Measurements from ENCODE around the gene ING1.
"Not testable (repeated sequence)": the region's sequence is repeated elsewhere in the genome, so short reads cannot be mapped to it uniquely, and the experiment has no call there.

Gene ING1

DNA sequence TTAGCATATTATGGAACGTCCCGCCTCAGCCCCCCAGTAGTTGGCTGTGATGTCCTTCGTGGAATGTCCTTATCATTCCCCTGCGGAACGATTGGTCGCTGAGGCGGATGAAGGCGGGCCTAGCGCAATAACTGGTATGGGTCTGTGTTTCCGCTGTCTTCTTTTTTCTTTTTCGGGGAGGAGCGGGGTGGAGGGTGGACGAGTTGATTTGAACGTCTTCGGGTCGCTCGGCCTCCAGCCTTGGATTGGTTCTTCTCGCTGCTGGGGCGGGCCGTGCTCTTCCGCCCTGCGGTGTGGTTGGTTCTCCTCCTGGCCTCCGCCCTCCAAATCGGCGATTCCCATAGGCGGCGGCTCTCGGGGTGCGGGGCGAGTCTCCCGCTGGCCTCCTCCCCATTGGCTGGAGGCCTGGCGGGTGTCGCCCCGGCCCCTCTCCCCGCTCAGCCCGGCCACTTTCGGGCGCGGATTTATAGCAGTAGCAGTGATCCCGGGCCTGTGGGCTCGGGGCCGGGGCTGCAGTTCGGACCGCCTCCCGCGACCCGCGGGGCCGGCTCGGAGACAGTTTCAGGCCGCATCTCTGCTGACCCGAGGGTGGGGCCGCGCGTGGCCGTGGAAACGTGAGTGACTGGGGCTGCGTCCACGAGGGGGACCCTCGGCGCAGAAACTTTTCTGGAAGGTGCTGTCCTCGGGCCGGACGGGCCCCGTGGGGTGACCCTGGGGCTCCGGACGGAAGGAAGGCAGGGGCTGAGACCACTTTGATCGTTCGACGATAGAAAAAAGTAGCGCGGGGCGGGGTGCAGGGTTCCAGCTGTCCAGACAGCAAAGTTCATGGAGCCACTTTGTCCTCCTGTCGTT, 2.1 kb downstream of the ING1 start:
- peak; percentile 99 for DNase-seq

GRCh38 chr13:110716247-110716515, 2.7 kb downstream of the ING1 start:
- DNase-seq: peak; percentile 46 to 70 (median 61)

DNA sequence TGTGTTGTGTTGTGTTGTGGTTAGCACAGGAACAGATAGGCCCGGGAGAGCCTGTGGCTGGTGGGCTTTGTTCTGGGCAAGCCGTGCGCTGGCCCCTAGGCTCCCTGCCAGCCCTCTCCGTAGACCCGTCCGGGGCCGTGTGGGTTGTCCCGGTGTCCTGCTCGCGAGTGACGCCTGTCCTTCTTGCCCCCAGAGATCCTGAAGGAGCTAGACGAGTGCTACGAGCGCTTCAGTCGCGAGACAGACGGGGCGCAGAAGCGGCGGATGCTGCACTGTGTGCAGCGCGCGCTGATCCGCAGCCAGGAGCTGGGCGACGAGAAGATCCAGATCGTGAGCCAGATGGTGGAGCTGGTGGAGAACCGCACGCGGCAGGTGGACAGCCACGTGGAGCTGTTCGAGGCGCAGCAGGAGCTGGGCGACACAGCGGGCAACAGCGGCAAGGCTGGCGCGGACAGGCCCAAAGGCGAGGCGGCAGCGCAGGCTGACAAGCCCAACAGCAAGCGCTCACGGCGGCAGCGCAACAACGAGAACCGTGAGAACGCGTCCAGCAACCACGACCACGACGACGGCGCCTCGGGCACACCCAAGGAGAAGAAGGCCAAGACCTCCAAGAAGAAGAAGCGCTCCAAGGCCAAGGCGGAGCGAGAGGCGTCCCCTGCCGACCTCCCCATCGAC, 5.7 kb downstream of the ING1 start:
- no peak for DNase-seq

DNA sequence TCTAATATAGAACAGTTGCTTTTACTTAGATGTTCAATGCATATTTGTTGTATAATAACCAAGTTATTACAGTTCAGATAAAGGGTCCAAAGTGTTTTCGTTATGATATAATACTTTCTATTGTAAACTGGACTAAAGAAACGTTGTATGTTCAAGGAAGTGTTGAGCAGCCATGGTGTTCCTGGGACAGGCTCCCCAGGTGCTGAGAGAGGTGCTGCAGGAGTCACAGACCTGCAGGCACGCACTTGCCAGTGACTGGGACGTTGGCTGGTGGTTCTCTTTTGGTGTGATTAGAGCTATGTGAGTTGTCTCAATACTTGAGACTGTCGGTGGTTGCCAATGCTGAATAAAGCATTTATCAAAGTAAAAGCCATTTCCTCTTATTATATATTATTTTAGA, 9.5 kb downstream of the ING1 start:
- DNase-seq: no peak

- DNase-seq: no peak
These were observed 10.1 kb downstream of the ING1 start for GRCh38 chr13:110723598-110723997.

GRCh38 chr13:110726153-110726552, 12.7 kb downstream of the ING1 start:
- DNase-seq: not testable (repeated sequence)

DNA sequence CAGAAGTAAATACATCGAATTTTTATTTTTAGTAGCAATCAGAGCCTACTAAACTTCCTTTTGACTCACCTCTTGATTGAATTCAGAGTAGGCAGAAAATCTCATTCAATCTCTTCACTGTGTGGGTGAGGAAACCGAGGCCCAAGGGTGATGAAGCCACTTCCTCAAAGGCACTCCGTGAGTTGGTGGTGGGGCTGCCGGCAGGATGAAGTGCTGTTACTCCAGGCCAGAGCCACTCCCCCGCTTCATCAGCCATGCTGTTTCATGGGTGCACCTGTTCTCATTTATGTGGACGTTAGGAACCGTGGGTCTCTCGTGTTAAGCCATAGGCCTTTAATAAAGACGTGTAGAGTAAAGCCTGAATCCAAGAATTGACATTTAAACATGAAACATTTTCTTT, 13.2 kb downstream of the ING1 start:
- DNase-seq: peak; percentile 17 to 57 (median 43)

DNA sequence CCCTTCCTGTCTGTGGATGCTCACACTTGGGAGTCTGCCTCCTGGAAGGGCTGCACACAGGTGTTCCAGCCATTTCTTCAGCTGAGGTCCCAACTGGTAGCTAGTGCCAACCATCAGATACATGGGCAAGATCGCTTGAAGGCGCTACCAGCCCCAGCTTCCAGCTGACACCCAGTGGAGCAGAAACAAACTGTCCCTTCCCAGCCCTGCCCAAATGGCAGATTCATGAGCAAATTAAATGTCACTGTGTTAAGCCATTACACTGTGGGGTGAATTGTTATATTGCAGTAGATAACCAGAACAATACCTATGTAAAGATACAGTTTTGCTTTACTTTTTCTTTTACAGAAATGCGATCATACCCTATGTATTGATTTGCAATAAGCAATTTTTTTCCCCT, 17.6 kb downstream of the ING1 start:
- DNase-seq: no peak

DNA sequence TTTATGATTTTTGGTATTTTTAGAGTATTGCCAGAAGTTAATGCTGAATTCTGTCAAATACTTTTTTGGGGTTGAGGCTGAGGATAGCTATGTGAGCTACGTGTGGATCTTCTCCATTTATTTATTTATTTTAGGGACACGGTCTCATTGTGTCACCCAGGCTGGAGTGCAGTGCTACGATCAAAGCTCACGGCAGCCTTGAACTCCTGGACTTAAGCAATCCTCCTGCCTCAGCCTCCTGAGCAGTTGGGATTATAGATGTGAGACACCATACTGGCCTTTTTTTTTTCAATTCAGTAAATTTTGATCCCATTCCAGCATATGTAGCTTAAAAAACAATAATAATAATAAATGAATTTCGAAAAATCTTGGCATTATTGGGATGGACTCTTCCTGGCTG, 21.1 kb downstream of the ING1 start:
- DNase-seq: no peak

DNA sequence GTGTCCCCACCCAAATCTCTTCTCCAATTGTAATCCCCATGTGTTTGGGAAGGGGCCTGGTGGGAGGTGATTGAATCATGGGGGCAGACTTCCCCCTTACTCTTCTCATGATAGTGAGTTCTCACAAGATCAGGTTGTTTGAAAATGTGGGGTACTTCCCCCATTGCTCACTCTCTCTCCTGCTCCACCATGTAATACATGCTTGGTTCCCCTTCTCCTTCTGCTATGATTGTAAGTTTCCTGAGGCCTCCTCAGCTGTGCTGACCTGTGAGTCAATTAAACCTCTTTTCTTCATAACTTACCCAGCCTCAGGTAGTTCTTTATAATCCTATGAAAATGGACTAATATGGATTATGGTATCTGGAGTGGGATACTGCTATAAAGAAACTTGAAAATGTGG, 24.1 kb downstream of the ING1 start:
- no peak for DNase-seq

DNA sequence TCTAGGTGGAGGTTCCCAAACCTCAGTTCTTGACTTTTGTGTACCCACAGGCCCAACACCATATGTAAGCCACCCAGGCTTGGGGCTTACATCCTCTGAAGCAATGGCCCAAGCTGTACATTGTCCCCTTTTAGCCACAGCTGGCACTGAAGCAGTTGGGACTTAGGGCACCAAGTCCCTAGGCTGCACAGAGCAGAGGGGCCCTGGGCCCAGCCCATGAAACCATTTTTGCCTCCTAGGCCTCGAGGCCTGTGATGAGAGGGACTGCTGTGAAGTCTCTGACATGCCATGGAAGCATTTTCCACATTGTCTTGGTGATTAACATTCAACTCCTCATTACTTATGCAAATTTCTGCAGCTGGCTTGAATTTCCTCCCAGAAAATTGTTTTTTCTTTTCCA, 30.2 kb downstream of the ING1 start:
- DNase-seq: no peak

DNA sequence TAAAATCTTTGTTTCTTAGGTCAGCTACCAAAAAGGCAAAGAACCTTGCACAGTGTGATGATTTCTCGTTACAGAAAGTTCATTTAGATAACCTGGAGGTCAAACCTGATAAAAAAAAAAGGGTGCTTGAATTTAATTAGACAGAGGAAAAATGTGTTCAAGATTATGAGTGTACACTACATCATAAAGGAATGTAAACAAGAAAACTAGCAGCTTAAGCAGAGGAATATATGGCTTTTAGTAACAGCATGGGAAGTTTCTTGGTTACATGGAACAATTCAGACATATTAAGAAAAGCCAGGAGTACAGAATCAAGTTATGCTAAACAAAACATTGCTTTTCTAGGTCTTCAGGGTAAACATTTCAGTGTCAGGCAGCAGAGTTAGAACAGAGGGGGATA, 32.9 kb downstream of the ING1 start:
- no peak for DNase-seq

DNA sequence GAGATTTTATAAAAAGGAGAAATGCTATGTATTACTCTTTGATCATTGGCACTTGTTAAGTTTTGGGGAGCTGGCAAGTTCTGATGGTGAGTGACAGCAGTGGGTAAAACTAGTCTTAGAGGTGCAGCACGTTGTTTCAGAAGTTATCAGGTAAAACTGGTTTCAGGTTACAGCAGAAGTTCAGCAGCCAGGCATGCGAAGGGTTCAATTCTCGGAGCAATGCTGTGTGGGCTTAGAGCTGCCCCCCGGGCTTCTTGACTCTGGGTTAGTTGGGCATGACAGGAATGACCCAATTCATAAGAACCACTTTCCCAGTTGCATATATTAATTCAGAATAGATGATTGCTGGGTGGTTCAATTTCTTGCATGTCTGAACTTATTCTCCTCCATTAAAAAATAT, 34.8 kb downstream of the ING1 start:
- no peak for DNase-seq

DNA sequence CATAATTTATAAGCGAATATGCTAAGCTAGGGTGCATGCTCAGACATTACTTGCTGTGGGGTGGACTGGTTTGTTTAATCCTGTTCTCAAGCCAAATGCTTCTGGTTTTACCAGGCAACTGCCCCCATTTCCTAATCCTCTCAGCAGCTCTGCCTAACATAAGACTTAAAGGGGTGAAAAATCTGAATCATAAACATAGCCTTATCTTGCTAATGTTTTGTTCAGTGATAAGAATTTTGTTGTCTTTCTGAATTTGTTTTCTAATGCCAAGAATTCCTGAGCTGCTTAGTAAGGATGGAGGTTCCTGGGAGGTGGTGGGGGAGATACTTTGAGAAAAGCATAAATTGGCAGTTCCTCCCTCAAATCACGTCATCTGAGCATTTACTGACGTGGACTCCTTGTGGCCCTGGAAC, 42.7 kb downstream of the ING1 start:
- no peak for DNase-seq

GRCh38 chr13:110757296-110757695, 43.8 kb downstream of the ING1 start:
- DNase-seq: no peak

- no peak for DNase-seq
These were observed 44.8 kb downstream of the ING1 start for GRCh38 chr13:110758195-110758805.

DNA sequence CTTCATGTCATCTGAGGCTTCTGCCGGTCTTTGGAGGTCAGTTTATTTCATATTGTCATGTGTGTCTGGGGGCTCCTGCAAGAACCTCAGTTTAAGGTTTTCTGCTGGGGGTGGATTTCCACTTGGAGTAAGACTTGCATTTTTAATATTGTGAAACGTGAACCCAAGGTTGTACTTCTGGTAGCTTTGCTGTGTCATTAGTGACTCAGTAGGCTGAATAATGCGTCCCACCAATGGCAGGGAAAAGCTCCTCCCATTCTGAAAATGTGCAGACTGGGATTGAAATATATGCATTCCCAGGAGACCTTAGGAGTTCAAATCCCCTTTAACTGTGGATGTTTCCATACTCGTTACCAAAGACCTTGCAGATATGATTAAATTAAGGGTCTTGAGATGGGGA, 46.2 kb downstream of the ING1 start:
- DNase-seq: no peak

GRCh38 chr13:110760611-110761010, 47.1 kb downstream of the ING1 start:
- no peak for DNase-seq

GRCh38 chr13:110766671-110767430, 53.4 kb downstream of the ING1 start:
- DNase-seq: no peak

- DNase-seq: no peak
These were observed 54.0 kb downstream of the ING1 start for GRCh38 chr13:110767476-110767875.

- no peak for DNase-seq
These were observed 55.6 kb downstream of the ING1 start for GRCh38 chr13:110769097-110769496.

- DNase-seq: no peak
These were observed 57.2 kb downstream of the ING1 start for GRCh38 chr13:110770678-110771077.

GRCh38 chr13:110771194-110771593, 57.7 kb downstream of the ING1 start:
- DNase-seq: peak in 3 of 4 experiments; percentile 12 to 24 (median 13)
